ENCODE results near the gene NANP.
"Not testable (repeated sequence)": the region's sequence is repeated elsewhere in the genome, so short reads cannot be mapped to it uniquely, and the experiment has no call there.

DNA sequence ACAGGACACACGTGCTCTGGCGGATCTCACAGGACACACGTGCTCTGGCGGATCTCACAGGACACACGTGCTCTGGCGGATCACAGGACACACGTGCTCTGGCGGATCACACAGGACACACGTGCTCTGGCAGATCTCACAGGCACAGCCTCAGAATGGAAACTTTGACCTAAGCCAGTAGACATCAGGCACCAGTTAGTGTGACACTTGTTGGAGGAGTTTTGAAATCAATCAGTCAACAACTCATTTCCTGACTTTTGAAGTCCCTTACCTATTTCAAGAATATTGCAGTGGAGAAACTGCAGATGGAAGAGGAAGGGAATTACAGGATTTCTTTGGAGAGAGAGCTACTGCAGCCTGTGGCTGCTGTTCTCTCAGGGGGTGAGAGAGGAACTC is 20.9 kb downstream of the NANP start:
- TF ChIP-seq, protein P1, sequence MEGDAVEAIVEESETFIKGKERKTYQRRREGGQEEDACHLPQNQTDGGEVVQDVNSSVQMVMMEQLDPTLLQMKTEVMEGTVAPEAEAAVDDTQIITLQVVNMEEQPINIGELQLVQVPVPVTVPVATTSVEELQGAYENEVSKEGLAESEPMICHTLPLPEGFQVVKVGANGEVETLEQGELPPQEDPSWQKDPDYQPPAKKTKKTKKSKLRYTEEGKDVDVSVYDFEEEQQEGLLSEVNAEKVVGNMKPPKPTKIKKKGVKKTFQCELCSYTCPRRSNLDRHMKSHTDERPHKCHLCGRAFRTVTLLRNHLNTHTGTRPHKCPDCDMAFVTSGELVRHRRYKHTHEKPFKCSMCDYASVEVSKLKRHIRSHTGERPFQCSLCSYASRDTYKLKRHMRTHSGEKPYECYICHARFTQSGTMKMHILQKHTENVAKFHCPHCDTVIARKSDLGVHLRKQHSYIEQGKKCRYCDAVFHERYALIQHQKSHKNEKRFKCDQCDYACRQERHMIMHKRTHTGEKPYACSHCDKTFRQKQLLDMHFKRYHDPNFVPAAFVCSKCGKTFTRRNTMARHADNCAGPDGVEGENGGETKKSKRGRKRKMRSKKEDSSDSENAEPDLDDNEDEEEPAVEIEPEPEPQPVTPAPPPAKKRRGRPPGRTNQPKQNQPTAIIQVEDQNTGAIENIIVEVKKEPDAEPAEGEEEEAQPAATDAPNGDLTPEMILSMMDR (IDR thresholded peaks at IDR 0.05) = not testable (repeated sequence)
- TF ChIP-seq POLR2AphosphoS5 (IDR thresholded peaks at IDR 0.05; ENCODE audit: low read depth, low read length); TCF7L2 (IDR thresholded peaks at IDR 0.05; ENCODE audit: low read depth, low read length); SIN3A (IDR thresholded peaks at IDR 0.05; ENCODE audit: borderline replicate concordance, insufficient read depth, low read depth, low read length): not testable (repeated sequence)
- TF ChIP-seq, protein P2, sequence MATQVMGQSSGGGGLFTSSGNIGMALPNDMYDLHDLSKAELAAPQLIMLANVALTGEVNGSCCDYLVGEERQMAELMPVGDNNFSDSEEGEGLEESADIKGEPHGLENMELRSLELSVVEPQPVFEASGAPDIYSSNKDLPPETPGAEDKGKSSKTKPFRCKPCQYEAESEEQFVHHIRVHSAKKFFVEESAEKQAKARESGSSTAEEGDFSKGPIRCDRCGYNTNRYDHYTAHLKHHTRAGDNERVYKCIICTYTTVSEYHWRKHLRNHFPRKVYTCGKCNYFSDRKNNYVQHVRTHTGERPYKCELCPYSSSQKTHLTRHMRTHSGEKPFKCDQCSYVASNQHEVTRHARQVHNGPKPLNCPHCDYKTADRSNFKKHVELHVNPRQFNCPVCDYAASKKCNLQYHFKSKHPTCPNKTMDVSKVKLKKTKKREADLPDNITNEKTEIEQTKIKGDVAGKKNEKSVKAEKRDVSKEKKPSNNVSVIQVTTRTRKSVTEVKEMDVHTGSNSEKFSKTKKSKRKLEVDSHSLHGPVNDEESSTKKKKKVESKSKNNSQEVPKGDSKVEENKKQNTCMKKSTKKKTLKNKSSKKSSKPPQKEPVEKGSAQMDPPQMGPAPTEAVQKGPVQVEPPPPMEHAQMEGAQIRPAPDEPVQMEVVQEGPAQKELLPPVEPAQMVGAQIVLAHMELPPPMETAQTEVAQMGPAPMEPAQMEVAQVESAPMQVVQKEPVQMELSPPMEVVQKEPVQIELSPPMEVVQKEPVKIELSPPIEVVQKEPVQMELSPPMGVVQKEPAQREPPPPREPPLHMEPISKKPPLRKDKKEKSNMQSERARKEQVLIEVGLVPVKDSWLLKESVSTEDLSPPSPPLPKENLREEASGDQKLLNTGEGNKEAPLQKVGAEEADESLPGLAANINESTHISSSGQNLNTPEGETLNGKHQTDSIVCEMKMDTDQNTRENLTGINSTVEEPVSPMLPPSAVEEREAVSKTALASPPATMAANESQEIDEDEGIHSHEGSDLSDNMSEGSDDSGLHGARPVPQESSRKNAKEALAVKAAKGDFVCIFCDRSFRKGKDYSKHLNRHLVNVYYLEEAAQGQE (IDR thresholded peaks at IDR 0.05; ENCODE audit: insufficient read depth in 1 of 2, low read depth in 2 of 2, low read length in 1 of 2) = not testable (repeated sequence)

Data from Panc1 (cell line).